C4-2B (cell line): ENCODE results near the gene XPNPEP1.
A peak's percentile ranks its signal among the peaks of the same experiment; 100 is the strongest.

Source experiments
- H3K27ac ChIP-seq: fragments of 450-650 bp; 2 replicates; pipeline ENCODE4 v1.5.1; 2017
- ZFX ChIP-seq: fragments of 450-650 bp; IDR thresholded peaks from 2 replicates; pipeline ENCODE4 v1.6.1; 2017
- TF ChIP-seq, protein P1 (sequence below): fragments of 450-650 bp; conservative IDR thresholded peaks from 2 replicates; pipeline ENCODE4 v1.5.1; 2017; ENCODE audit warnings: mild to moderate bottlenecking

The XPNPEP1 gene

DNA sequence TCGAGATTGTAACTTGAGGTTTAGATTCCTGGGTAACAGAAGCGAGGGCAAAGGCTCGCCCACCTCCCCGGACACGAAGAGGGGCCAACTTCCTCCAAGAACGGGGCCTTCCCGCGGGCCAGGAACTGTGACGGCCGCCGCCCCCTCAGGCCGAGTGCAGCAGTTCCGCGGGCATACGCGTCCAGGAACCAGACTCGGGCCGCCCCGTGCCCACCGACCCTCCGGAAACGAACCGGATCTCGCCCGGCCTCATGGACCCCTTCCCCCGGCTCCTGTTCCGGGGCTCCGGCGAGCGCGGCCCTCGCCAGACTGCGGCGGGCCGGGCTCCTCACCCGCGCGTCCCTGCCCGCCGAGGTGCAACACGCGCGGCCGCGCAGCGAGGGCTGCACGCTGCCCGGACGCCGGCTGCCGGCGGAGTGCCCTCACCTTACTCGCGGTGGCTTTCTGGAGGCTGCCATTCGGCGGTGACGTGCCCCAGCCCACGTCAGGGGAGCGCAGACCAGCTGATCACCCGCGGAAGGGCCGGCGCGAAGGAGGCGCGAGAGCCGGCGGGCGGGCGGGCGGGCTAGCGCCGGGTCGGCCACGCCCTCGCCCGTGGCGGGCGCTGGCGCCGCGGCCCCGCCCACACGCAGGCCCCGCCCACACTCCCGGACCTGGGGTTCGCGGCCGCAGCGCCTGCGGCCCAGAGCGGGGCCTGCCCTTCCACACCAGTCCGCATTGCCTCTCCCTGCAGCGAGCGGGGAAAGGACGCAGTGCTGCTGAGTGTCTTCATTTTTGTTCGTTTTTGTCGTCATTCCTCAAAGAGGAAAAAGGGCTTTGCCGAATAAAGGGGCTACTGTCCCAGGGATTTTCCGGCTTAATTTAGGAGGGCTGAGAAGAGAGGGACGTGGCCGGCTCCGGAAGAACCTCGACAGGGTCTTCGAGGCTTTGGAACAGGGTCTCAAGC lies at the start of gene XPNPEP1:
Gene XPNPEP1, minus strand, starts transcription at position 536 of the 946 bp plus-strand sequence. Its CDS starts 78 bp downstream, at position 458.
- peak within 1 kb of the TSS; percentile 79 for H3K27ac ChIP-seq
- peak; percentile 78 for TF ChIP-seq ZFX
- TF ChIP-seq, protein P1, sequence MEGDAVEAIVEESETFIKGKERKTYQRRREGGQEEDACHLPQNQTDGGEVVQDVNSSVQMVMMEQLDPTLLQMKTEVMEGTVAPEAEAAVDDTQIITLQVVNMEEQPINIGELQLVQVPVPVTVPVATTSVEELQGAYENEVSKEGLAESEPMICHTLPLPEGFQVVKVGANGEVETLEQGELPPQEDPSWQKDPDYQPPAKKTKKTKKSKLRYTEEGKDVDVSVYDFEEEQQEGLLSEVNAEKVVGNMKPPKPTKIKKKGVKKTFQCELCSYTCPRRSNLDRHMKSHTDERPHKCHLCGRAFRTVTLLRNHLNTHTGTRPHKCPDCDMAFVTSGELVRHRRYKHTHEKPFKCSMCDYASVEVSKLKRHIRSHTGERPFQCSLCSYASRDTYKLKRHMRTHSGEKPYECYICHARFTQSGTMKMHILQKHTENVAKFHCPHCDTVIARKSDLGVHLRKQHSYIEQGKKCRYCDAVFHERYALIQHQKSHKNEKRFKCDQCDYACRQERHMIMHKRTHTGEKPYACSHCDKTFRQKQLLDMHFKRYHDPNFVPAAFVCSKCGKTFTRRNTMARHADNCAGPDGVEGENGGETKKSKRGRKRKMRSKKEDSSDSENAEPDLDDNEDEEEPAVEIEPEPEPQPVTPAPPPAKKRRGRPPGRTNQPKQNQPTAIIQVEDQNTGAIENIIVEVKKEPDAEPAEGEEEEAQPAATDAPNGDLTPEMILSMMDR: no peak

GRCh38 chr10:109972372-109973001 lies 49.2 kb upstream of the XPNPEP1 start:
- no peak overlapping the region for H3K27ac ChIP-seq
- no peak for TF ChIP-seq ZFX
- TF ChIP-seq, protein P1: no peak

GRCh38 chr10:109971634-109972033 lies 48.3 kb upstream of the XPNPEP1 start:
- no peak overlapping the region for H3K27ac ChIP-seq
- TF ChIP-seq, protein P1: no peak
- TF ChIP-seq ZFX: no peak

GRCh38 chr10:109969760-109970346 lies 46.5 kb upstream of the XPNPEP1 start:
- TF ChIP-seq, protein P1: no peak
- TF ChIP-seq ZFX: no peak

DNA sequence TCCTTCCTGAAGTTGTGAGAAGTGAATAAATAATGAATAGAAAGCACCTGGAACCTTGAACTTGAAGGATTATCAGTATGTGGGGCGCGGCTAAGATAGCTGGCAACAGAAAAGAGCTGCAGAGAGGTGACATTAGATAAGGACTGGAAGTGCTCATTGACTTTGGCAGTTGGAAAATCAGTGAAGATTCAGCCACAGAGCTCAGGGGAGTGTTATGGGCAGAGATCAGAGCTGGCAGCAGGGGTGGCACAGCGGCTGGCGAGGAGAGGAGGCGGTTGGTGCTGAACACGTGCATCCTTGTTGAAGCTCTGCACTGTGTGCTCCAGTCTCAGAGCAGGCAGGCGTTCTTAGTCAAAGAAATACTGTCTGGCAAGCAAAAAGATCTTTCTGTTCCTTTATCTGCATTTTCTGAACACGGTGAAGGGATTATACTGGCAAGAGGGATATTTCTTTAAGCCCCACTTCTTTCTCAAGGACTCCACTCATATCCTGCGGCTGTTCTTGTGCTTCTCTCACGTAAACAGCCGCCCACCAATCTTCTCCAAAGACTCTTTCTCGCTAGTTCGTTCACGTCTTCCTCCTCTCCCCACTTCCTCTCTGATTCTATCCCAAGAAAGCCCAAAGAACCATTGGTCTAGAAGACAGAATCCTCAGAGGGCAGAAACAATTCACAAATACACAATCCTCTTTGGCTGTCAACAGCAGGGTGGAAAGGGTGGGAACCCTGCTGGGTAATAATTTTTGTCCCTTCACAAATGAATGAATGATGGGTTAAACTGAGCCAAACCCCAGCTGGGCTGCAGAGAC lies 45.8 kb upstream of the XPNPEP1 start:
- no peak overlapping the region for H3K27ac ChIP-seq
- TF ChIP-seq ZFX: no peak
- TF ChIP-seq, protein P1: no peak

More at GRCh38 chr10:109969760-109970346, 46.5 kb upstream of the XPNPEP1 start:
- no peak overlapping the region for H3K27ac ChIP-seq

DNA sequence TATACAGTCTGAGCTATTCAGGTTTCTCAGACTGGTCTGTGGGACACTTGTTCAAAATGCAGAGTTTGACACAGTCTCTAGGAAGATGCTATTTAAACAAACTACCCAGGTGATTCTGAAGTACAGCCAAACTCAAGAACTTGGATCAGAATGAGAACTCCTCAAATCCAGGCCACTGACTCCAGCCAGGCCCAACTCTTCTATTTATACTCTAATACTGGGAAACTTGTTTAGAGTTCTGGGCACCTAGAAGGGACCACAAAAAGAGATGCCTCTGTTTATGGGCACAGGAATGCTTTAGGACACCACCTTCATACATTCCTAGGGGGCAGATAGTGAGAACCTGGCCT lies 44.4 kb upstream of the XPNPEP1 start:
- peak overlapping the region; percentile 40 for H3K27ac ChIP-seq
- TF ChIP-seq, protein P1: no peak
- TF ChIP-seq ZFX: no peak
